ENCODE data around the gene APIP. TPM values are rescaled to one million over a fixed set of nuclear protein-coding genes. Genes with fewer than 3 reads are reported as not detected.

The APIP gene
- total RNA-seq, 1 donor from 2014 or later: 23.5 TPM

GRCh38 chr11:34929794-34930763, 13.9 kb upstream of the APIP start:
- Mint-ChIP-seq H3K4me1 (ENCODE audit: low read depth) (peaks cover 42% of the 10 kb centered on the region), H3K4me3 (ENCODE audit: low read depth) (peak overlapping the region; percentile 14), H3K36me3 (ENCODE audit: insufficient read depth) (peaks cover 13% of the 10 kb centered on the region), H3K27ac (peak overlapping the region; percentile 77), H3K9me3 (ENCODE audit: low read depth) (peaks cover 3% of the 10 kb centered on the region), H3K27me3 (no peaks in the 10 kb centered on the region)
- DNase-seq (ENCODE audit: low spot score, unreplicated experiment): no peak
- no peak for TF ChIP-seq CTCF (IDR thresholded peaks at IDR 0.05; ENCODE audit: unreplicated experiment)

GRCh38 chr11:34928960-34929680, 12.9 kb upstream of the APIP start:
- Mint-ChIP-seq H3K27me3 (no peaks in the 10 kb centered on the region), H3K4me1 (ENCODE audit: low read depth) (peaks cover 42% of the 10 kb centered on the region), H3K36me3 (ENCODE audit: insufficient read depth) (peaks cover 11% of the 10 kb centered on the region), H3K9me3 (ENCODE audit: low read depth) (peaks cover 3% of the 10 kb centered on the region), H3K4me3 (ENCODE audit: low read depth) (peak overlapping the region; percentile 14), H3K27ac (peak overlapping the region; percentile 77)
- no peak for TF ChIP-seq CTCF (IDR thresholded peaks at IDR 0.05; ENCODE audit: unreplicated experiment)
- no peak for DNase-seq (ENCODE audit: low spot score, unreplicated experiment)

DNA sequence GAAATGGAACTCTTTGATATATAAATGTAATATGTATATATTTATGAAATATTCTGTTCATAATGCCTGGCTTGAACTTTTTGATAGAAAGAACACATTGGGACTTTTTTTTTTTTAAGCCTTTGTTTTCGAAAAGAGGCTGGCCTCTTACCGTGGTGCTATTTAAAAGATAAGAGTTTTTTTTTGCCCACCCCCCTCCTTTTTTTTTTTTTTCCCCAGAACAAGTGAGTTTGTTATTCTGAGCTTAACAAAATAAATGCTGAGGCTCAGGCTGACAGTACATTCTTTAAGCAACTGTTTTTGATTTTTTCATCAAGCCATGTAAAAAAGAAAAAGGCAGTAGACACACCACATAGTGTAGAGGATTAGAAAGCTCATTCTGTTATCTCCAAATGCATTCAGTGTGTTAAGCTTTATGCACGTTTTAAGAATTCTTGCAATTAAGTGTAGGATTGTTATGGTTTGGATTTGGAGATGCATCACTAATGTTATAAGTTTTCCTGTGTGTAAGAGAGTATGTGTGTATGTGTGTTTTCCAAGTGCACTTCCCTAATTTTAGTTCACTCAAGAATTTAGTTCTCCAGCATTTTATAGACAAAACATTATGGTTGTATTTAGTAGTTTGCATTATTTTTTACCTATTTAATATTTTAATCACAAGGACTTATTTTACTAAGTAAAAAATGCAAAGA, 12.2 kb upstream of the APIP start:
- TF ChIP-seq CTCF (IDR thresholded peaks at IDR 0.05; ENCODE audit: unreplicated experiment): no peak
- Mint-ChIP-seq H3K9me3 (ENCODE audit: low read depth) (peaks cover 3% of the 10 kb centered on the region), H3K4me3 (ENCODE audit: low read depth) (no peak overlapping the region), H3K27ac (no peak overlapping the region), H3K4me1 (ENCODE audit: low read depth) (peaks cover 42% of the 10 kb centered on the region), H3K27me3 (no peaks in the 10 kb centered on the region), H3K36me3 (ENCODE audit: insufficient read depth) (peaks cover 11% of the 10 kb centered on the region)
- no peak for DNase-seq (ENCODE audit: low spot score, unreplicated experiment)

- DNase-seq (ENCODE audit: low spot score, unreplicated experiment): no peak
- no peak overlapping the region for H3K4me3 Mint-ChIP-seq (ENCODE audit: low read depth)
- TF ChIP-seq CTCF (IDR thresholded peaks at IDR 0.05; ENCODE audit: unreplicated experiment): no peak
- no peaks in the 10 kb centered on the region for H3K27me3 Mint-ChIP-seq
- peaks cover 42% of the 10 kb centered on the region for H3K4me1 Mint-ChIP-seq (ENCODE audit: low read depth)
- peaks cover 5% of the 10 kb centered on the region for H3K36me3 Mint-ChIP-seq (ENCODE audit: insufficient read depth)
- H3K9me3 Mint-ChIP-seq (ENCODE audit: low read depth): peaks cover 3% of the 10 kb centered on the region
- no peak overlapping the region for H3K27ac Mint-ChIP-seq
Observed at GRCh38 chr11:34926831-34927132, 10.6 kb upstream of the APIP start.

Measured in progenitor cell of endocrine pancreas (in vitro differentiated cells).